RWPE1 (cell line): ENCODE results near the gene DAPK1.

ENCODE experiments used
- CTCF ChIA-PET: fragments of 350-600 bp; sonication (Branson Sonifier 250); formaldehyde crosslinking; extraction: SDS; loops from one replicate; lab custom pipeline; 2021; lab: Yijun Ruan, JAX
- POLR2A ChIA-PET: fragments of 400-600 bp; formaldehyde crosslinking; extraction: SDS; loops from one replicate; lab custom pipeline; 2020; ENCODE audit warnings: antibody characterized with exemption; ENCODE audit not compliant: low non-redundant PET; lab: Yijun Ruan, JAX
- DNase-seq: peaks from one replicate; pipeline ENCODE4 v3.0.0; 2012; ENCODE audit warnings: low spot score
- H3K27ac ChIP-seq: fragments of 450-650 bp; 2 replicates; pipeline ENCODE4 v1.5.1; 2017
- CTCF ChIP-seq: fragments of 450-650 bp; conservative IDR thresholded peaks from 2 replicates; pipeline ENCODE4 v1.5.1; 2017; ENCODE audit warnings: low read depth, mild to moderate bottlenecking

The DAPK1 gene

GRCh38 chr9:87650611-87651295 lies 153.1 kb downstream of the DAPK1 start:
- CTCF ChIA-PET = interaction anchor here (0.5 kb wide), 1 partner anchor 346 kb away, joined by 3 read pairs; no protein-coding TSS in a partner anchor
- POLR2A ChIA-PET = no interaction called here
- no peak for DNase-seq
- no peak for TF ChIP-seq CTCF
- no peak overlapping the region for H3K27ac ChIP-seq

DNA sequence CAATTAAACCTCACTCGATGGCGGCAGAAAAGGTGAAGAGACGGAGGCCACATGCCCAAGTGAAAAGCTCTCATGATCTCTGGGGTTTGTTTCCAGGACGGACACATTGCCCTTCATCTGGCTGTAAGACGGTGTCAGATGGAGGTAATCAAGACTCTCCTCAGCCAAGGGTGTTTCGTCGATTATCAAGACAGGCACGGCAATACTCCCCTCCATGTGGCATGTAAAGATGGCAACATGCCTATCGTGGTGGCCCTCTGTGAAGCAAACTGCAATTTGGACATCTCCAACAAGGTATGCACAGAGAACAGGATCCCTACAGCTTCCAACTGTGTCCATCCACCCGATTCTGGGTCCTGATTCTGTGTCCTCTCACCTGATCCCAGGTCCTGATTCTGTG lies 153.8 kb downstream of the DAPK1 start:
- CTCF ChIA-PET = interaction anchor here (0.5 kb wide), 1 partner anchor 346 kb away, joined by 3 read pairs; no protein-coding TSS in a partner anchor
- H3K27ac ChIP-seq = no peak overlapping the region
- POLR2A ChIA-PET = no interaction called here
- TF ChIP-seq CTCF = no peak
- no peak for DNase-seq

DNA sequence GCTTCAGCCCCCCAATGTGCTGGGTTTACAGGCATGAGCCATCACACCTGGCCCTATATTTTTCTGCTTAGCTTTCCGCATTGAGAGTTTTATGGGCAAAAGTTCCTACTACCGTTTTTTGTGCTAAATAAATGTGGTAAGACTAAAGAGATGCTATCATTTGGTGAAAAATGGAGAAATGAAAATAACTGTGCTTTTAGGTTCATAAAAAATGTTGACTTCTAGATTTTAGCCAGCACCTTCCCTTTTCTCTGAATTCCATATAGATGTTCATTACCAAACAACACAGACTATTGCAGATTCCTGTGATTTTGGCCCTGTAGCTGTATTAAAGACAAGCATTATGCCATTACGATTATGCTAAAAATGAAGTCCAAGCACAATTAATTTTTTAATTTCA lies 156.3 kb downstream of the DAPK1 start:
- no peak overlapping the region for H3K27ac ChIP-seq
- DNase-seq = no peak
- CTCF ChIA-PET = interaction anchor here (0.6 kb wide), 1 partner anchor 545 kb away, joined by 3 read pairs; no protein-coding TSS in a partner anchor
- POLR2A ChIA-PET = no interaction called here
- no peak for TF ChIP-seq CTCF

DNA sequence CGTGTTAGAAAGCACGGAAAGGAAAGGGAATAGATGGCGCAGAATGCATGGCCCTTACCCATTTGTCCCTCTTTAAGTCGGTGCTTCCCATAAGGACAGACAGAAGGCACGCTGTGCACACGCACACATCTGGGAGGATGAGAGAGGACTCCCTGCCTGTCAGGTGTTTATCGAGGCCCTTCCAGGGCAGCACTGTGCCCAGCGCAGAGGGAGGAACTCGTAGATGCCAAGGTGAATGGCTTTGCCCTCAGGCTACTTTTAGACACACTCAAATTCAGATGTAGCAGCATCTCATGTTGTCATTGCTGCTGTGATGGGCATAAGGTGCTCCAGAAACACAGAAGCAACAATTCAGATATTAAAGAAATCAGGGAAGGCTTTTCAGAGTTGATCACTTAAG lies 158.1 kb downstream of the DAPK1 start:
- H3K27ac ChIP-seq = no peak overlapping the region
- ChIA-PET POLR2A (no interaction called here), CTCF (no interaction called here)
- DNase-seq = no peak
- no peak for TF ChIP-seq CTCF

GRCh38 chr9:87656485-87656884 lies 158.8 kb downstream of the DAPK1 start:
- DNase-seq = no peak
- ChIA-PET POLR2A (no interaction called here), CTCF (interaction anchor here (0.6 kb wide), 2 partner anchors 111 to 1051 kb away, joined by 3 read pairs; no protein-coding TSS in a partner anchor)
- no peak for TF ChIP-seq CTCF
- no peak overlapping the region for H3K27ac ChIP-seq

DNA sequence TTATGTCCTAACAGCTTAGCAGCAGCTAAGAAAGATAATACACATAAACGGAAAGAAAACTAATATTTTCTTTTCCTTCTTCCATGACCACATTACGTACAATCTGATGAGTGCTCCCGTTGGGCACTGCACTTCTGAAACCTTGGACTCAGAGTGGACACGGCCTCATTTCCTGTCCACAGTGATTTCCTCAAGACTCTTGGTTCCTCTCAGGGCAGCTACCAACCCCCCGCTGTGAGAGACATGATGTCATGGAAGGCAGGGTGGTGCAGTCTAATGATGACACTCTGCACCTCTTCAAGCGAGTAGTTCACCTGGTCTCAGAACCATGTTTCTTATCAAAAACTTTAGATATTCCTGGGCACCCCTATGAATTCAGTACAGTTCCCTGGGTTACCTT lies 159.5 kb downstream of the DAPK1 start:
- DNase-seq = no peak
- no peak overlapping the region for H3K27ac ChIP-seq
- ChIA-PET CTCF (no interaction called here), POLR2A (no interaction called here)
- TF ChIP-seq CTCF = no peak
